ENCODE measurements around the gene ADARB1.

DNA sequence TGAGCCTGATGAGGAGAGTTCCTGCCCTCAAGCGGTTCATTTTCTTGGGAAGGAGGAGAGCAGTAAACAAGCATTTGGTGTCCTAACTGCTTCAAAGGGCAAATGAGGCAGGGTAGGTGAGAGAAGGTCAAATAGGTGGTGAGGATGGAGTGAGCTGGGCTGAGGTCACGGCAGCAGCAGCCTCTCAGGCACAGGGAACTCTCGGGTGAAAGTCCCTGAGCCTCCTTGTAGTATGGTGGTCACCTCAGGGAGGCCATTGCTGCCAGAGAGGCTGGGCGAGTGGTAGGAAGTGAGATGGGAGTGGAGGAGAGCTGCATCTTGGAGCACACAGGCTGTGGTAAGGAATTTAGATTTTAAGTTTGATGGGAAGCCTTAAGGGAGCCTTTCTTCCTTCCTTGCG lies 4.0 kb downstream of the ADARB1 start:
- TF ChIP-seq, protein P1, sequence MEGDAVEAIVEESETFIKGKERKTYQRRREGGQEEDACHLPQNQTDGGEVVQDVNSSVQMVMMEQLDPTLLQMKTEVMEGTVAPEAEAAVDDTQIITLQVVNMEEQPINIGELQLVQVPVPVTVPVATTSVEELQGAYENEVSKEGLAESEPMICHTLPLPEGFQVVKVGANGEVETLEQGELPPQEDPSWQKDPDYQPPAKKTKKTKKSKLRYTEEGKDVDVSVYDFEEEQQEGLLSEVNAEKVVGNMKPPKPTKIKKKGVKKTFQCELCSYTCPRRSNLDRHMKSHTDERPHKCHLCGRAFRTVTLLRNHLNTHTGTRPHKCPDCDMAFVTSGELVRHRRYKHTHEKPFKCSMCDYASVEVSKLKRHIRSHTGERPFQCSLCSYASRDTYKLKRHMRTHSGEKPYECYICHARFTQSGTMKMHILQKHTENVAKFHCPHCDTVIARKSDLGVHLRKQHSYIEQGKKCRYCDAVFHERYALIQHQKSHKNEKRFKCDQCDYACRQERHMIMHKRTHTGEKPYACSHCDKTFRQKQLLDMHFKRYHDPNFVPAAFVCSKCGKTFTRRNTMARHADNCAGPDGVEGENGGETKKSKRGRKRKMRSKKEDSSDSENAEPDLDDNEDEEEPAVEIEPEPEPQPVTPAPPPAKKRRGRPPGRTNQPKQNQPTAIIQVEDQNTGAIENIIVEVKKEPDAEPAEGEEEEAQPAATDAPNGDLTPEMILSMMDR (conservative IDR thresholded peaks at IDR 0.05; ENCODE audit: low read depth, low read length) = no peak
- no peak; the same call in 1 of the 2 replicates for TF ChIP-seq POLR2A (IDR thresholded peaks at IDR 0.05; ENCODE audit: low read depth, low read length)
- TF ChIP-seq RCOR1 (IDR thresholded peaks at IDR 0.05; ENCODE audit: insufficient replicate concordance, low read length) = no peak

Measured in IMR-90 (cell line).